ENCODE measurements around the gene NBEA.

NBEA gene

GRCh38 chr13:35548790-35549189 lies 606.7 kb downstream of the NBEA start:
- TF ChIP-seq CEBPB (IDR thresholded peaks at IDR 0.05) (no peak), RAD21 (IDR thresholded peaks at IDR 0.05; ENCODE audit: low read depth) (no peak), YY1 (IDR thresholded peaks at IDR 0.05; ENCODE audit: low read depth) (no peak), EGR1 (IDR thresholded peaks at IDR 0.05) (no peak), NFIC (IDR thresholded peaks at IDR 0.05) (no peak), ZBTB7A (IDR thresholded peaks at IDR 0.05; ENCODE audit: low read depth) (no peak), EP300 (IDR thresholded peaks at IDR 0.05; ENCODE audit: borderline replicate concordance) (no peak), FOXM1 (IDR thresholded peaks at IDR 0.05; ENCODE audit: borderline replicate concordance, low read depth) (no peak), TCF12 (IDR thresholded peaks at IDR 0.05; ENCODE audit: low read depth) (no peak), MAX (IDR thresholded peaks at IDR 0.05) (no peak), TEAD4 (IDR thresholded peaks at IDR 0.05) (no peak), TAF1 (IDR thresholded peaks at IDR 0.05; ENCODE audit: low read depth) (no peak)
- TF ChIP-seq, protein P1, sequence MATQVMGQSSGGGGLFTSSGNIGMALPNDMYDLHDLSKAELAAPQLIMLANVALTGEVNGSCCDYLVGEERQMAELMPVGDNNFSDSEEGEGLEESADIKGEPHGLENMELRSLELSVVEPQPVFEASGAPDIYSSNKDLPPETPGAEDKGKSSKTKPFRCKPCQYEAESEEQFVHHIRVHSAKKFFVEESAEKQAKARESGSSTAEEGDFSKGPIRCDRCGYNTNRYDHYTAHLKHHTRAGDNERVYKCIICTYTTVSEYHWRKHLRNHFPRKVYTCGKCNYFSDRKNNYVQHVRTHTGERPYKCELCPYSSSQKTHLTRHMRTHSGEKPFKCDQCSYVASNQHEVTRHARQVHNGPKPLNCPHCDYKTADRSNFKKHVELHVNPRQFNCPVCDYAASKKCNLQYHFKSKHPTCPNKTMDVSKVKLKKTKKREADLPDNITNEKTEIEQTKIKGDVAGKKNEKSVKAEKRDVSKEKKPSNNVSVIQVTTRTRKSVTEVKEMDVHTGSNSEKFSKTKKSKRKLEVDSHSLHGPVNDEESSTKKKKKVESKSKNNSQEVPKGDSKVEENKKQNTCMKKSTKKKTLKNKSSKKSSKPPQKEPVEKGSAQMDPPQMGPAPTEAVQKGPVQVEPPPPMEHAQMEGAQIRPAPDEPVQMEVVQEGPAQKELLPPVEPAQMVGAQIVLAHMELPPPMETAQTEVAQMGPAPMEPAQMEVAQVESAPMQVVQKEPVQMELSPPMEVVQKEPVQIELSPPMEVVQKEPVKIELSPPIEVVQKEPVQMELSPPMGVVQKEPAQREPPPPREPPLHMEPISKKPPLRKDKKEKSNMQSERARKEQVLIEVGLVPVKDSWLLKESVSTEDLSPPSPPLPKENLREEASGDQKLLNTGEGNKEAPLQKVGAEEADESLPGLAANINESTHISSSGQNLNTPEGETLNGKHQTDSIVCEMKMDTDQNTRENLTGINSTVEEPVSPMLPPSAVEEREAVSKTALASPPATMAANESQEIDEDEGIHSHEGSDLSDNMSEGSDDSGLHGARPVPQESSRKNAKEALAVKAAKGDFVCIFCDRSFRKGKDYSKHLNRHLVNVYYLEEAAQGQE (IDR thresholded peaks at IDR 0.05; ENCODE audit: low read depth) = no peak

GRCh38 chr13:35549481-35549880 lies 607.4 kb downstream of the NBEA start:
- TF ChIP-seq MAX (IDR thresholded peaks at IDR 0.05) (no peak), EP300 (IDR thresholded peaks at IDR 0.05; ENCODE audit: borderline replicate concordance) (no peak)

DNA sequence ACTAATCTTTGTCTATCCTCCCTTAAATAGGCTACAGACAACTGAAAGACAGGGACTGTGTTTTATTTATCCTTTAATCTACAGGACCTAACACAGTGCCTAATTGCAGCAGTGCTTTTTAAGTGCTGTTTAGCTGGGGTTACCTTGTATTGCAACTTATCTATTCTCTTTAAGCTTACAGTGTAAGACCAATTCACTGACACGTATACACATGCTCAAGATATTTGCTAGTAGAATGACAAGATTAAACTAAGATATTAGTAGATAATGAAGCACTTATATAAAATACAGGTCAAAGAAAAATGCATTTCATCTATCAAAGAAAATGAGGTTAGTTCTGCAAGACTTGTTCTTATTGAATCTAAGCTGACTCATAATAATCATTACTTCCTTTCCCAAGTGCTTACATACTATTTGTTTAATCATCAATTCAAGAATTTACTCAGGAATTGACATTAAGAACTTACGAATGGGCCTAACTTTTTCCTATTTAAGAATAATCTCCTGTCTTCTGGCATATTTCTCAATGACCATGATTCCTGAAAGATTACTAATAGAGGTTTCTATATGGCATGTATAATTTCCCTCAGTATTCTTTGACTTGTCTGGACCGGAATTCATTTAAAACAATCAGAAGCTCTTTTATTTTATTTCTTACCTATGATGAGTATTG lies 610.2 kb downstream of the NBEA start:
- TF ChIP-seq TAF1 (IDR thresholded peaks at IDR 0.05; ENCODE audit: low read depth) = no peak
- no peak for TF ChIP-seq RAD21 (IDR thresholded peaks at IDR 0.05; ENCODE audit: low read depth)
- TF ChIP-seq EGR1 (IDR thresholded peaks at IDR 0.05) = no peak
- TF ChIP-seq, protein P1 (IDR thresholded peaks at IDR 0.05; ENCODE audit: low read depth) = no peak
- no peak for TF ChIP-seq EP300 (IDR thresholded peaks at IDR 0.05; ENCODE audit: borderline replicate concordance)
- no peak for TF ChIP-seq MAX (IDR thresholded peaks at IDR 0.05)
- TF ChIP-seq USF1 (IDR thresholded peaks at IDR 0.05) = no peak
- TF ChIP-seq TCF12 (IDR thresholded peaks at IDR 0.05; ENCODE audit: low read depth) = no peak
- TF ChIP-seq ZBTB7A (IDR thresholded peaks at IDR 0.05; ENCODE audit: low read depth) = no peak
- TF ChIP-seq FOXM1 (IDR thresholded peaks at IDR 0.05; ENCODE audit: borderline replicate concordance, low read depth) = no peak
- no peak for TF ChIP-seq CEBPB (IDR thresholded peaks at IDR 0.05)
- TF ChIP-seq NFIC (IDR thresholded peaks at IDR 0.05) = no peak
- no peak for TF ChIP-seq YY1 (IDR thresholded peaks at IDR 0.05; ENCODE audit: low read depth)

DNA sequence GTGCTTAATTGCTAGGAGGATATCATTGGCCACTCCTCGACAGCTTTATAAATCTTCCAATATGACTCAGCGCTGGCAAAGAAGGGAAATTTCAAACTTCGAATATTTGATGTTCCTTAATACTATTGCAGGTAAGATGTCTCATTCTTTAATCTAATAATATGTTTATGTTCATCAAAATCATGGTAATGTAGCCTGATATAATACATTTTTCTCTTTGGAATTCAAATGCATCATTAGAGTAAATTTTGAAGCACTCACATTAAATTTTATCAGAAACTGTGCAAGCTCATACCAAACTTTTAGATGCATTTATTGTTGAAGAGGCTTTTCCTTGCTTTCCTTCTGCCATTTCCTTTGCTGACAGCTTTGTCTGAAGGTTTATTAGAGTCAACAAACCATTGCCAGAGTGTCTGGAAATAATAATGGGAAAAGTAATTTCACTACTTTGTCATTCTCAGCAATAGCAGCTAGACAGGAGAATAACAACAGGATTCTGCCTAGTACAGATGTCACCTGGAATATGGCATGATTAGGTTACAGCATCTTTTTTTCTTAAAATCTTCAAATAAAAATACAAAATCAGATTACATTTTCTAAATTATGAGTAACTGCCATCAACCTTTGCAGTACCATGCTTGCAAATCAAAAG lies 613.0 kb downstream of the NBEA start:
- no peak for TF ChIP-seq USF1 (IDR thresholded peaks at IDR 0.05)
- TF ChIP-seq NFIC (IDR thresholded peaks at IDR 0.05) = no peak
- no peak for TF ChIP-seq RAD21 (IDR thresholded peaks at IDR 0.05; ENCODE audit: low read depth)
- TF ChIP-seq FOXM1 (IDR thresholded peaks at IDR 0.05; ENCODE audit: borderline replicate concordance, low read depth) = no peak
- TF ChIP-seq TCF12 (IDR thresholded peaks at IDR 0.05; ENCODE audit: low read depth) = no peak
- no peak for TF ChIP-seq EP300 (IDR thresholded peaks at IDR 0.05; ENCODE audit: borderline replicate concordance)
- no peak for TF ChIP-seq YY1 (IDR thresholded peaks at IDR 0.05; ENCODE audit: low read depth)
- TF ChIP-seq CEBPB (IDR thresholded peaks at IDR 0.05) = no peak
- no peak for TF ChIP-seq TEAD4 (IDR thresholded peaks at IDR 0.05)
- TF ChIP-seq, protein P1 (IDR thresholded peaks at IDR 0.05; ENCODE audit: low read depth) = no peak
- no peak for TF ChIP-seq TAF1 (IDR thresholded peaks at IDR 0.05; ENCODE audit: low read depth)
- TF ChIP-seq MAX (IDR thresholded peaks at IDR 0.05) = no peak
- TF ChIP-seq CREB1 (IDR thresholded peaks at IDR 0.05; ENCODE audit: low read depth) = no peak
- TF ChIP-seq EGR1 (IDR thresholded peaks at IDR 0.05) = no peak
- no peak for TF ChIP-seq ZBTB7A (IDR thresholded peaks at IDR 0.05; ENCODE audit: low read depth)

Measured in Ishikawa (cell line).